IMR-90 (cell line): ENCODE measurements around the gene ILDR2. TPM values are rescaled to one million over a fixed set of nuclear protein-coding genes. Genes with fewer than 3 reads are reported as not detected.

Source experiments
- ATAC-seq: fragments of 200-7000 bp; cut with Tn5 transposase; 2 replicates; pipeline ENCODE4 v1.9.1; 2020; ENCODE audit warnings: low read depth, mild to moderate bottlenecking, moderate library complexity
- BruUV-seq: library from RNA; stranded (reverse); fragments of 400-500 nt; replicated peaks from 2 replicates; lab custom pipeline; 2021; lab: Mats Ljungman, UMichigan
- CTCF ChIA-PET: fragments of 300-600 bp; formaldehyde crosslinking; extraction: SDS; loops from one replicate; lab custom pipeline; 2021; ENCODE audit warnings: antibody characterized with exemption; lab: Yijun Ruan, JAX
- POLR2A ChIA-PET: fragments of 300-600 bp; sonication (Branson Sonifier 250); formaldehyde crosslinking; loops from one replicate; lab custom pipeline; 2022; ENCODE audit warnings: antibody characterized with exemption; ENCODE audit not compliant: unreplicated experiment; lab: Charles Lee
- DNase-seq: peaks from one replicate; pipeline ENCODE4 v3.0.0; 2013
- H2AFZ ChIP-seq: replicated peaks from 2 replicates; pipeline ENCODE3; 2013; ENCODE audit warnings: low read length, mild to moderate bottlenecking; ENCODE audit not compliant: poor library complexity
- H2AK5ac ChIP-seq: 2 replicates; pipeline ENCODE4 v1.6.1; 2013; ENCODE audit warnings: low read depth, low read length, inconsistent platforms
- H2AK9ac ChIP-seq: replicated peaks from 2 replicates; pipeline ENCODE3; 2013; ENCODE audit warnings: mild to moderate bottlenecking, low read depth, low read length, moderate library complexity; ENCODE audit not compliant: poor library complexity
- H2BK120ac ChIP-seq: 2 replicates; pipeline ENCODE4 v1.6.1; 2013; ENCODE audit warnings: low read depth, low read length, inconsistent platforms
- H2BK15ac ChIP-seq: 3 replicates; pipeline ENCODE4 v1.6.1; 2013; ENCODE audit warnings: low read depth, low read length, inconsistent platforms
- H2BK20ac ChIP-seq: 2 replicates; pipeline ENCODE4 v1.6.1; 2013; ENCODE audit warnings: low read depth, mild to moderate bottlenecking, inconsistent platforms, low read length, moderate library complexity
- H2BK5ac ChIP-seq: 2 replicates; pipeline ENCODE4 v1.6.1; 2013; ENCODE audit warnings: mild to moderate bottlenecking, low read depth, low read length, inconsistent platforms; ENCODE audit not compliant: poor library complexity, severe bottlenecking
- H3K14ac ChIP-seq: replicated peaks from 2 replicates; pipeline ENCODE4 v1.6.1; 2013; ENCODE audit warnings: low read depth, low read length, inconsistent platforms
- H3K18ac ChIP-seq: 2 replicates; pipeline ENCODE4 v1.6.1; 2013; ENCODE audit warnings: low read depth, low read length, control low read depth
- H3K23ac ChIP-seq: 2 replicates; pipeline ENCODE4 v1.6.1; 2013; ENCODE audit warnings: low read depth, low read length, inconsistent platforms
- H3K27ac ChIP-seq: 2 replicates; pipeline ENCODE4 v1.5.1; 2013; ENCODE audit warnings: mild to moderate bottlenecking, control low read depth, low read length; ENCODE audit not compliant: insufficient read depth
- H3K27me3 ChIP-seq: 2 replicates; pipeline ENCODE4 v1.6.1; 2013; ENCODE audit warnings: low read length; ENCODE audit not compliant: control insufficient read depth, insufficient read depth
- H3K36me3 ChIP-seq: 2 replicates; pipeline ENCODE4 v1.6.1; 2013; ENCODE audit warnings: low read length, mixed read lengths; ENCODE audit not compliant: control insufficient read depth, insufficient read depth
- H3K4ac ChIP-seq: 2 replicates; pipeline ENCODE4 v1.6.1; 2013; ENCODE audit warnings: low read depth, low read length, inconsistent platforms
- H3K4me1 ChIP-seq: 2 replicates; pipeline ENCODE4 v1.6.1; 2013; ENCODE audit warnings: low read length, mixed read lengths; ENCODE audit not compliant: control insufficient read depth, insufficient read depth
- H3K4me2 ChIP-seq: 2 replicates; pipeline ENCODE4 v1.6.1; 2013; ENCODE audit warnings: low read depth, mild to moderate bottlenecking, control low read depth, low read length, moderate library complexity
- H3K4me3 ChIP-seq: 2 replicates; pipeline ENCODE4 v1.5.1; 2013; ENCODE audit warnings: low read depth, mild to moderate bottlenecking, control low read depth, low read length, moderate library complexity; ENCODE audit not compliant: insufficient read depth
- H3K56ac ChIP-seq: 2 replicates; pipeline ENCODE4 v1.6.1; 2013; ENCODE audit warnings: low read length, inconsistent platforms; ENCODE audit not compliant: insufficient read depth; ENCODE audit errors: extremely low read depth
- H3K79me1 ChIP-seq, 2 experiments: 2 replicates each; pipeline ENCODE4 v1.6.1; 2013; ENCODE audit warnings: low read length in 2 of 2, inconsistent platforms in 1 of 2, low read depth in 1 of 2
- H3K9ac ChIP-seq: 2 replicates; pipeline ENCODE4 v1.6.1; 2013; ENCODE audit warnings: low read depth, low read length, control low read depth
- H3K9me1 ChIP-seq: 2 replicates; pipeline ENCODE4 v1.6.1; 2013; ENCODE audit warnings: low read length, inconsistent platforms; ENCODE audit not compliant: insufficient read depth
- H3K9me3 ChIP-seq: 2 replicates; pipeline ENCODE4 v1.6.1; 2013; ENCODE audit warnings: low read length; ENCODE audit not compliant: control insufficient read depth, insufficient read depth
- H4K20me1 ChIP-seq: 2 replicates; pipeline ENCODE4 v1.6.1; 2013; ENCODE audit warnings: low read length, inconsistent platforms; ENCODE audit not compliant: insufficient read depth
- H4K5ac ChIP-seq: 2 replicates; pipeline ENCODE4 v1.6.1; 2013; ENCODE audit warnings: mild to moderate bottlenecking, low read depth, low read length, control low read depth
- H4K8ac ChIP-seq, 2 experiments: 2 replicates each; pipeline ENCODE4 v1.6.1; 2013; ENCODE audit warnings: low read depth in 2 of 2, low read length in 2 of 2, control low read depth in 1 of 2, inconsistent platforms in 1 of 2
- H4K91ac ChIP-seq: 2 replicates; pipeline ENCODE4 v1.6.1; 2013; ENCODE audit warnings: low read depth, low read length, inconsistent platforms; ENCODE audit not compliant: insufficient read depth
- CEBPB ChIP-seq: IDR thresholded peaks from 2 replicates; pipeline ENCODE4 v1.6.1; 2012; ENCODE audit warnings: low read depth, low read length, improper control_type of control experiment
- CHD1 ChIP-seq: IDR thresholded peaks from 2 replicates; pipeline ENCODE4 v1.6.1; 2012; ENCODE audit warnings: low read depth, low read length, improper control_type of control experiment
- ELK1 ChIP-seq: fragments of 150-350 bp; IDR thresholded peaks from 2 replicates; pipeline ENCODE4 v1.6.1; 2016; ENCODE audit warnings: low read depth, mild to moderate bottlenecking, low read length, moderate library complexity, borderline replicate concordance
- RAD21 ChIP-seq: IDR thresholded peaks from 2 replicates; pipeline ENCODE4 v1.6.1; 2012; ENCODE audit warnings: low read length, improper control_type of control experiment
- WGBS, 2 experiments: methylation state at CpG; one replicate each; pipeline versions ENCODE4 v1.1.5 to v1.1.7; 2013; ENCODE audit warnings: missing lambda C conversion rate in 2 of 2; ENCODE audit not compliant: insufficient read length in 1 of 2; ENCODE audit errors: extremely low coverage in 2 of 2; 5-methylcytosine and 5-hydroxymethylcytosine counted together
- dilution Hi-C: fragments of 300-500 bp; cut with HindIII; formaldehyde crosslinking; loops from one replicate; pipeline ENCODE4 v1.14.3; 2018; ENCODE audit warnings: low sequenced_read_pairs; ENCODE audit not compliant: unreplicated experiment
- in situ Hi-C: fragments of 300-500 bp; cut with MboI; formaldehyde crosslinking; loops from 3 replicates; pipeline ENCODE4 v1.14.3; 2019; ENCODE audit warnings: low sequenced_read_pairs, inconsistent platforms, mixed read lengths
- intact Hi-C: fragments of 100-400 bp; cut with micrococcal nuclease; formaldehyde crosslinking; loops from 2 replicates; pipeline ENCODE4 v1.10.0; 2022
- polyA plus RNA-seq, 3 experiments: library from polyadenylated mRNA; depleted of rRNA; stranded (reverse); fragments of >200 nt; gene quantifications; 2 replicates each; pipeline ENCODE4 v1.2.3, GENCODE V29; 2012; ENCODE audit warnings: low replicate concordance in 1 of 3
- total RNA-seq: library from RNA; depleted of rRNA; stranded (reverse); fragments of >200 nt; gene quantifications from 2 replicates; pipeline ENCODE4 v1.2.3, GENCODE V29; 2012

The ILDR2 gene
- total and polyA plus RNA-seq, 2 of the 4 experiments (the other 2 are of a cell fraction) = under 0.01 TPM; not detected in 1

GRCh38 chr1:166868639-166869038, 106.7 kb downstream of the ILDR2 start:
- no TSS peak for BruUV-seq
- H3K4ac ChIP-seq = no peak overlapping the region
- dilution Hi-C loops = no loop called here

More at GRCh38 chr1:166868639-166869038, 106.7 kb downstream of the ILDR2 start:
- Histone ChIP-seq H4K20me1 (no peaks in the 10 kb centered on the region; the same call in none of the 2 replicates), H2BK20ac (no peak overlapping the region), H3K56ac (no peak overlapping the region), H4K8ac (no peak overlapping the region), H4K91ac (no peak overlapping the region), H3K27me3 (no peaks in the 10 kb centered on the region), H2BK15ac (no peak overlapping the region), H3K18ac (no peak overlapping the region), H4K5ac (no peak overlapping the region), H2BK120ac (no peak overlapping the region), H3K4me1 (no peaks in the 10 kb centered on the region), H3K23ac (no peak overlapping the region), H3K9ac (no peak overlapping the region), H3K14ac (no peak overlapping the region), H2AK9ac (no peak overlapping the region), H2BK5ac (no peak overlapping the region), H3K36me3 (peaks cover 16% of the 10 kb centered on the region), H2AK5ac (no peak overlapping the region), H3K4me2 (no peak overlapping the region), H3K79me1 (peaks cover 25 to 32% of the 10 kb centered on the region in 2 experiments), H3K9me3 (no peaks in the 10 kb centered on the region), H3K27ac (no peak overlapping the region), H2AFZ (no peak overlapping the region), H3K4me3 (no peak overlapping the region), H3K9me1 (peaks cover 3% of the 10 kb centered on the region; the same call in 1 of the 2 replicates)
- WGBS, 2 experiments = no CpG with 5 or more reads among the region's 7 CpGs
- intact Hi-C loops (no loop called here), in situ Hi-C loops (no loop called here)
- ATAC-seq (no peak), DNase-seq (no peak)
- TF ChIP-seq CHD1 = no peak
- peak; percentile 45 for TF ChIP-seq CEBPB
- no peak for TF ChIP-seq ELK1
- TF ChIP-seq RAD21 = no peak
- ChIA-PET CTCF (no interaction called here), POLR2A (no interaction called here)
